ENCODE data around the gene EPHB2. TPM values are rescaled to one million over a fixed set of nuclear protein-coding genes. Genes with fewer than 3 reads are reported as not detected.

Gene EPHB2
- total and polyA plus RNA-seq, 2 of the 13 experiments (the other 11 are each of a cell fraction or from before 2014, with no cell fraction given): 0.03 to 0.11 TPM

- intact Hi-C loops (cut with micrococcal nuclease; ENCODE audit: unreplicated experiment): no loop called here
- Histone ChIP-seq H3K4me2 (ENCODE audit: low read depth, low read length) (no peak overlapping the region), H2AFZ (ENCODE audit: low read length) (no peak overlapping the region), H3K79me2 (ENCODE audit: insufficient read depth, low read length) (no peaks in the 10 kb centered on the region), H3K36me3 (replicated peaks in 1 of 2; ENCODE audit: control insufficient read depth in 1 of 2, insufficient read depth in 2 of 2, low read length in 2 of 2) (no peaks in the 10 kb centered on the region), H4K20me1 (ENCODE audit: insufficient read depth, low read length) (no peaks in the 10 kb centered on the region), H3K9me3 (ENCODE audit: low read length) (no peaks in the 10 kb centered on the region), H3K4me3 (replicated peaks in 1 of 3; ENCODE audit: insufficient read depth in 1 of 3, low read depth in 2 of 3, low read length in 3 of 3) (no peak overlapping the region), H3K27ac (ENCODE audit: extremely low read length, insufficient read depth, low read length) (no peak overlapping the region), H3K4me1 (ENCODE audit: insufficient read depth, low read length) (peaks cover 14% of the 10 kb centered on the region), H3K27me3 (ENCODE audit: control insufficient read depth in 1 of 2, insufficient read depth in 2 of 2, low read length in 2 of 2) (peaks cover 0 to 7% of the 10 kb centered on the region in 2 experiments; a peak in 2 of 5 replicates), H3K9ac (ENCODE audit: insufficient read depth, low read depth, low read length) (no peak overlapping the region)
- peak; percentile 31; the same call in 1 of the 2 replicates for TF ChIP-seq CEBPB (IDR thresholded peaks at IDR 0.05; ENCODE audit: borderline replicate concordance, low read depth, low read length)
- TF ChIP-seq, protein P1, sequence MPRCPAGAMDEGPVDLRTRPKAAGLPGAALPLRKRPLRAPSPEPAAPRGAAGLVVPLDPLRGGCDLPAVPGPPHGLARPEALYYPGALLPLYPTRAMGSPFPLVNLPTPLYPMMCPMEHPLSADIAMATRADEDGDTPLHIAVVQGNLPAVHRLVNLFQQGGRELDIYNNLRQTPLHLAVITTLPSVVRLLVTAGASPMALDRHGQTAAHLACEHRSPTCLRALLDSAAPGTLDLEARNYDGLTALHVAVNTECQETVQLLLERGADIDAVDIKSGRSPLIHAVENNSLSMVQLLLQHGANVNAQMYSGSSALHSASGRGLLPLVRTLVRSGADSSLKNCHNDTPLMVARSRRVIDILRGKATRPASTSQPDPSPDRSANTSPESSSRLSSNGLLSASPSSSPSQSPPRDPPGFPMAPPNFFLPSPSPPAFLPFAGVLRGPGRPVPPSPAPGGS (CRISPR knock-in tag; IDR thresholded peaks at IDR 0.05): no peak
- BruUV-seq (replicated peaks): no TSS peak
- ChIA-PET CTCF (ENCODE audit: low intra/inter-chr PET ratio, low total read pairs) (no interaction called here), POLR2A (no interaction called here)
- DNase-seq (ENCODE audit: low spot score) (no peak), ATAC-seq (no peak), FAIRE-seq (no peak)
- WGBS (ENCODE audit: low lambda C conversion rate): 64% methylated on average over 10 of the region's 10 CpGs
- in situ Hi-C loops (cut with HindIII; ENCODE audit: extremely low pct_ligation_motif_present, low pct_unique_long_range_greater_than_20kb): loop anchor here (25.0 kb wide), 1 partner anchor 166 kb away; no protein-coding TSS in a partner anchor
Observed at GRCh38 chr1:22721122-22721873, 10.7 kb downstream of the EPHB2 start.

DNA sequence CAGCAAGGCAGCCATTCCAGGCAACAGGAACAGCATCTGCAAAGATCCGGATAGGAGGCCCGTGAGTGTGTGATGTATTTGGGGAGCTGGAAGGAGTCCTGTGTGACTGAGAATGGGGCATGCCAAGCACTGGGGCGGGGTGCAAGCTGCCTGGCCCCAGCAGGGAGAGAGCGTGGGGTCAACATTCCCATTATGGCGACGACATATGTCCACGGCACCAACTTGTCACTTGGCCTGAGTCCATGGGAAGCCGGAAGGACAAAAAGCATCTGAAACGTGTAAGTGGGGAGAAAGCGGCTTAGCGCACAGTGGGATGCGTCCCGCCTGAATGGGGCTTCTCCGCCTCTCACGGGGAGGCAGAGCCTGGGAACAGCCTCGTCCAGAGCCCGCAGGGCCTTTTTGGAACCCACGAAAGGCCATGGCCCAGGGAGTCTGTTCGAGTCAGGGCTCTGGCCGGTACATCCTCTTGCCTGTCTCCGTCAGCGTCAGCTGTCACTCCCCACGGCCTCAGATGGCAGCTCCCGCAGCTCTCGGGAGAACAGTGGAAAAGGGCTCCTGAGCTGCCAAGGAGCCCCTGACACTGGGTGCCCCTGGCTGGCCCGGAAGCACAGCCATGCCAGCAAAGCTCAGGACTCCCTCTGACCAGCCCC, 12.4 kb downstream of the EPHB2 start:
- 65% methylated on average over 10 of the region's 26 CpGs for WGBS (ENCODE audit: low lambda C conversion rate)
- no TSS peak for BruUV-seq (replicated peaks)
- peaks cover 0 to 7% of the 10 kb centered on the region in 2 experiments; a peak in 1 of 5 replicates for H3K27me3 ChIP-seq (ENCODE audit: control insufficient read depth in 1 of 2, insufficient read depth in 2 of 2, low read length in 2 of 2)
- POLR2A ChIA-PET: no interaction called here
- no peaks in the 10 kb centered on the region for H3K79me2 ChIP-seq (ENCODE audit: insufficient read depth, low read length)
- no peak overlapping the region for H3K4me3 ChIP-seq (replicated peaks in 1 of 3; ENCODE audit: insufficient read depth in 1 of 3, low read depth in 2 of 3, low read length in 3 of 3)
- in situ Hi-C loops (cut with HindIII; ENCODE audit: extremely low pct_ligation_motif_present, low pct_unique_long_range_greater_than_20kb) (loop anchor here (25.0 kb wide), 1 partner anchor 164 kb away; no protein-coding TSS in a partner anchor), intact Hi-C loops (cut with micrococcal nuclease; ENCODE audit: unreplicated experiment) (no loop called here)
- H3K27ac ChIP-seq (ENCODE audit: extremely low read length, insufficient read depth, low read length): no peak overlapping the region
- H3K9me3 ChIP-seq (ENCODE audit: low read length): no peaks in the 10 kb centered on the region
- H3K9ac ChIP-seq (ENCODE audit: insufficient read depth, low read depth, low read length): no peak overlapping the region
- H3K36me3 ChIP-seq (replicated peaks in 1 of 2; ENCODE audit: control insufficient read depth in 1 of 2, insufficient read depth in 2 of 2, low read length in 2 of 2): no peaks in the 10 kb centered on the region
- DNase-seq (ENCODE audit: low spot score): no peak
- no peaks in the 10 kb centered on the region for H3K4me1 ChIP-seq (ENCODE audit: insufficient read depth, low read length)
- H2AFZ ChIP-seq (ENCODE audit: low read length): no peak overlapping the region
- CTCF ChIA-PET (ENCODE audit: low intra/inter-chr PET ratio, low total read pairs): no interaction called here
- H3K4me2 ChIP-seq (ENCODE audit: low read depth, low read length): no peak overlapping the region
- FAIRE-seq: no peak
- H4K20me1 ChIP-seq (ENCODE audit: insufficient read depth, low read length): no peaks in the 10 kb centered on the region
- ATAC-seq: no peak
- TF ChIP-seq ZNF567 (CRISPR knock-in tag; IDR thresholded peaks at IDR 0.05; ENCODE audit: borderline replicate concordance) (no peak), ZNF30 (CRISPR knock-in tag; IDR thresholded peaks at IDR 0.05) (no peak), SRSF9 (IDR thresholded peaks at IDR 0.05; ENCODE audit: borderline replicate concordance, insufficient read depth, low read depth, low read length, poor library complexity, severe bottlenecking) (no peak), RXRA (CRISPR knock-in tag; IDR thresholded peaks at IDR 0.05) (no peak), RBAK (CRISPR knock-in tag; IDR thresholded peaks at IDR 0.05) (no peak), NFATC3 (CRISPR knock-in tag; IDR thresholded peaks at IDR 0.05) (no peak), HIVEP1 (CRISPR knock-in tag; IDR thresholded peaks at IDR 0.05) (no peak), KMT2A (CRISPR knock-in tag; IDR thresholded peaks at IDR 0.05) (no peak), ONECUT2 (CRISPR knock-in tag; IDR thresholded peaks at IDR 0.05) (no peak), ZNF703 (CRISPR knock-in tag; IDR thresholded peaks at IDR 0.05; ENCODE audit: borderline replicate concordance) (no peak), NCOA1 (CRISPR knock-in tag; IDR thresholded peaks at IDR 0.05) (no peak), ARNTL (CRISPR knock-in tag; IDR thresholded peaks at IDR 0.05) (no peak), SALL2 (CRISPR knock-in tag; IDR thresholded peaks at IDR 0.05) (no peak)
- TF ChIP-seq, protein P2, sequence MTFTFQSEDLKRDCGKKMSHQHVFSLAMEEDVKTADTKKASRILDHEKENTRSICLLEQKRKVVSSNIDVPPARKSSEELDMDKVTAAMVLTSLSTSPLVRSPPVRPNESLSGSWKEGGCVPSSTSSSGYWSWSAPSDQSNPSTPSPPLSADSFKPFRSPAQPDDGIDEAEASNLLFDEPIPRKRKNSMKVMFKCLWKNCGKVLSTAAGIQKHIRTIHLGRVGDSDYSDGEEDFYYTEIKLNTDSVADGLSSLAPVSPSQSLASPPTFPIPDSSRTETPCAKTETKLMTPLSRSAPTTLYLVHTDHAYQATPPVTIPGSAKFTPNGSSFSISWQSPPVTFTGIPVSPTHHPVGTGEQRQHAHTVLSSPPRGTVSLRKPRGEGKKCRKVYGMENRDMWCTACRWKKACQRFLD (CRISPR knock-in tag; IDR thresholded peaks at IDR 0.05; ENCODE audit: borderline replicate concordance): no peak

Data from HepG2 (cell line).